LNCaP clone FGC (cell line): ENCODE data around the gene AATF.

Experiments used
- DNase-seq: peaks from one replicate; pipeline ENCODE4 v3.0.0-alpha.2; 2011; ENCODE audit warnings: low read depth
- H3K4me3 ChIP-seq: 2 replicates; pipeline ENCODE4 v1.5.1; 2011; ENCODE audit warnings: mild to moderate bottlenecking, low read depth, low read length, control low read depth
- CTCF ChIP-seq: IDR thresholded peaks from 2 replicates; pipeline ENCODE4 v1.5.1; 2012; ENCODE audit warnings: mild to moderate bottlenecking; ENCODE audit not compliant: control insufficient read depth, insufficient read depth; ENCODE audit errors: extremely low read depth

Gene AATF

GRCh38 chr17:37047631-37048104 is 98.9 kb downstream of the AATF start:
- peak; percentile 55 for DNase-seq
- TF ChIP-seq CTCF: peak; percentile 82
- H3K4me3 ChIP-seq: no peak overlapping the region

GRCh38 chr17:37048811-37049210 is 100.1 kb downstream of the AATF start:
- no peak for TF ChIP-seq CTCF
- DNase-seq: no peak
- no peak overlapping the region for H3K4me3 ChIP-seq

GRCh38 chr17:37050920-37051319 is 102.2 kb downstream of the AATF start:
- no peak for TF ChIP-seq CTCF
- DNase-seq: no peak
- no peak overlapping the region for H3K4me3 ChIP-seq

- DNase-seq: no peak
- TF ChIP-seq CTCF: no peak
- H3K4me3 ChIP-seq: no peak overlapping the region
Observed at GRCh38 chr17:37051381-37051780, 102.6 kb downstream of the AATF start.

- no peak for DNase-seq
- H3K4me3 ChIP-seq: no peak overlapping the region
- no peak for TF ChIP-seq CTCF
Observed at GRCh38 chr17:37051833-37052232, 103.1 kb downstream of the AATF start.

- no peak for DNase-seq
- H3K4me3 ChIP-seq: no peak overlapping the region
- TF ChIP-seq CTCF: no peak
Observed at GRCh38 chr17:37052450-37052849, 103.7 kb downstream of the AATF start.

- no peak for DNase-seq
- H3K4me3 ChIP-seq: no peak overlapping the region
- no peak for TF ChIP-seq CTCF
Observed at GRCh38 chr17:37054894-37055293, 106.1 kb downstream of the AATF start.
